Measurements from ENCODE around the gene PLCB1.

Gene PLCB1

DNA sequence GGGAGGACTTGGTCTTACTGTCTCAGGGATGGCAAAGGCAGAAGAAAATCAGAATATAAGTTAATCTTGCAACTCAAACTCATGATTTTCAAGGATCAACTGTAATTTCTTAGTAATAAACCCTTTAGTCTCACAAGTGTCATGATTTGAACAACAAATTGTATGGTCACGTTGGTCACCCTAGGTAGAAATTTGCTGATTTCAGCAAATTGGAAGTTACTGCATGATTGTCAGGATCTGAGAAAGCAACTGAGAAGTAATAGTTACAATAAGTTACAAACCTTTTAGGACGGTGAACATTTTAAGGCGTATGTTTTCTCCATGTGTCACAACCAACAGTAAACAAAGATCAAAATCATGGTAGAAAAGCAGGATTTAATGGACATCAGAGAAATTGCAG is 375.2 kb downstream of the PLCB1 start:
- DNase-seq (ENCODE audit: low read depth) = no peak

DNA sequence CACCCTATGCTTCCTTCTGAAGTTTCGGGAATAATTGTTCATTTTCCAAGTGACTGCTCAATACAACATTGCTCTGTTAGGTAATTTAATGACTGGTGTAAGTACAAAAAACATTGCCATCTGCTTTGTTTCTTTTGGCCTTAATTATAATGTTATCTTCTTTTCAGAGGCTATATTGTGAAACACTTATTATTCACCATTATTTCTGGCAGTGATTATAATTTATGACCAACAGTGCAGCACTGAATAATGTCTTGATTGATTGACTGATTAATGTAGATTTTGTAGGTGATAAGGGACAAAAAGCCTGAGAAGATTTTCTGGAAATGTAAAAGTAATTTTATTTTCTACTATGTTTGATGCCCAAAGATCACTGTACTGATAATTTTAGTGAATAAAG is 377.7 kb downstream of the PLCB1 start:
- DNase-seq (ENCODE audit: low read depth) = no peak

DNA sequence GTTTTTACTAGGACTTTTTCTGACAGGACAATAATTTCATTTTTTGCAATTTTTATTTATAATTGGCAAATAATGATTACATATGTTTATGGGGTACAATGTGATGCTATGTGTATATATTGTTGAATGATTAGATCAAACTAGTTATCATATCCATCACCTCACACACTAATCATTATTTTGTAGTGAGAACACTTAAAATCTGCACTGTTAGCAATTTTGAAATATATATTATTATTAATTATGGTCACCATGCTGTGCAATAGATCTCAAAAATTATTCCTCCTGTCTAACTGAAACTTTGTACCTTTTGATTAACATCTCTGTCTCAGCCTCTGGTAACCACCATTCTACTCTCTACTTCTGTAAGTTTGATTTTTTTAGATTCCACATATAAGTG is 378.7 kb downstream of the PLCB1 start:
- DNase-seq (ENCODE audit: low read depth) = no peak

DNA sequence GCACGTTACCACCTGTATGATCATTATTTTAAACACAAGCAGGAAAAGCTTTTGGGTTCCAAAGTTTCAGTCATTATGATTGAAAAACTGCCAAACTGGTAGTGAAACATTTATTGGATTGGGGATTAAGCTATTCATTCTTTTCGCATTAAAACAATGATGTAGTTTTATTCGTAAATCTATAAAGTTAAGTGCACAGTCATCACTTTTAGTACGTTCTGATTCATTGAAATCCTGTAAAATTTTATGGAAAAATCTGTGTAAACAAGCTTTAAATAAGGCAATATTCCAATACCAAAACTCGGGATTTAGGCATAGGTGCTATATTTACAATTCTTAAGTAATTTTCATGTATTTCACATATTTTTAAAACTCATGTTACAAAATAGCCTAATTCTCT is 379.9 kb downstream of the PLCB1 start:
- DNase-seq (ENCODE audit: low read depth) = no peak

DNA sequence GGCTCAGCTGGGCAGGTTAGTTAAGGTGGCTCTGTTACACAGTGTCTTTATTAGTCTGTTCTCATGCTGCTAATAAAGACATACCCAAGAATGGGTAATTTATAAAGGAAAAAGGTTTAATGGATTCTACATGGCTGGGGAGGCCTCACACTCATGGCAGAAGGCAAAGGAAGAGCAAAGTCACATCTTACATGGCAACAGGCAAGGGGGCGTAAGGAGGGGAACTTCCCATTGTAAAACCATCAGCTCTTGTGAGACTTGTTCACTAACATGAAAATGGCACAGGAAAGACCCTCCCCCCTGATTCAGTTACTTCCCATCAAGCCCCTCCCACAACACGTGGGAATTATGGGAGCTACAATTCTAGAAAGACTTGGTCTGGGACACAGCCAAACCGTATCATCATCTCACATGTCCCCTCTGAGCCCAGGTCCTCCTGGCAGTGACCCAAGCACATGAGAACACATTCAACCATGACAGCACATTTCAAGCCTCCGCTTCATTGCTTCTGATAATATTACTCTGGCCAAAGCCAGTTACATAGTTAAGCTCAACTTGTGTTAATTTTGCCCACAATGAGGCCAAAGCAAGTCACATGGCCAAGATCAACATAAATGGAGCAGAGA is 383.9 kb downstream of the PLCB1 start:
- no peak for DNase-seq (ENCODE audit: low read depth)

DNA sequence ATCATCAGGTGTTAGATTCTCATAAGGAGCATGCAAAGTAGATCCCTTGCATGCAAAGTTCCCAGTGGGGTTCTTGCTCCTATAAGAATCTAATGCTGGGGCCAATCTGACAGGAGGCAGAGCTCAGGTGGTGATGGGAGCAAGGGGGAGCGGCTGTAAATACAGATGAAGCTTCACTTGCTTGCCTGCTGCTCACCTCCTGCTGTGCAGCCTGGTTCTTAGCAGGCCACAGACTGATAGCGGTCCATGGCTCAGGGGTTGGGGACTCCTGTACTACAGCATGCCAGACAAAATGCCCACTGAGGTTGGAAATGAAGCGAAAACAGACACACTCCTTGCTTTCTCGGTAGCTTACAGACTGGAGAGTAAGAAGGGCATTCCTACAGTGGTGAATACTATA is 386.8 kb downstream of the PLCB1 start:
- no peak for DNase-seq (ENCODE audit: low read depth)

DNA sequence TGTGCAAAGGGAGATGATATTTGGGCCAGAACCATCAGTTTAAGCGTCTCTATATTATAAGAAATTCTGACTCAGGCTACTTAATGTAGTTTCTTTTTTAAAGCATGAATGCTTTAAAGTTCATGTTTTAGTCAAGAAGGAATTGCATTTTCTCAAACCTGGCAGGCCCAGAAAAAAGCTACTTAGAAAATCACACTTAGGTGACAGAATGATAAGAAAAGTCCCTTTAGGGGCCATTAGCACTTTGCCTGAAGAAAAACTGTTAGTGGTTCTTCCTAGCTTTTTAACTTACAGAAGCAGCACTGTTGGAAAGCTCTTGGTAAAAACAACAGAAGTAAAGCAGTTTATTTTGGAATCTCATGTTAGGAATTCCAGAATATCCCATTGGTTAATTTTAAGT is 387.8 kb downstream of the PLCB1 start:
- no peak for DNase-seq (ENCODE audit: low read depth)

DNA sequence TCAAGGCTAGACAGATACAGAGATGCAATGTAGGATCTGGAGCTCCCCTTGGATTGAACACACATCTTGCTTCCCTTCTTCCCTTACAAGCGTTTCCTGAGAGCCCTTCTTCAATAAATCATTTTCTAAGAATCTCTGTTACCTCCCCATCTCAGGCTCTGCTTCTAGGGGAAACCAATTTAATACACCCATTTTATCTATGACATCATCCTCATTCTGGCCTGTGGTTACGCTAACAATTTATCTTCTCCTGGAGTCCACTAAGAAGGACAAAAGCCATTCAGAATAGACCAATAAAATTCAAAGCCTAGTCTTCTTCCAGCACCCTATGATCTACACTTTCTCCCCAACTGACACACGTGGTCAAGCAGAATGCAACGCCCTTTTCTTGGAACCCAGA is 390.1 kb downstream of the PLCB1 start:
- no peak for DNase-seq (ENCODE audit: low read depth)

DNA sequence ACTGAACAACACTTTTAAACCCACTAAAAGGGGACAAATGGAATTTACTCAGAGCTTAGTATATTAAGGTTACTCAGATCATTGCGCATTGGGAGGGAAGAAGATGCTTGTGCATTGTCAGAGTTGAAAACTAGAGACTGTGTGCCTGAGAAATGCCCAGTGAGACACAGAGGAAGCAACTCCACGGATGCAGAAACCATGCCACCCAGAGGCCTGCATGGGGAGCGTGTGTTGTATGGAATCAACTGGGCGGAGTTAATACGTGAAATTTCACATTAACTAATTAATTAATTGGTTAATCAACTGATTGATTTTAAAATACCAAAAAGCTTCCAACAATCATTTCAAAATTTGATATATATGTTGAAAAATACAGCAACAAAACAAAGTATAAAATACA is 391.6 kb downstream of the PLCB1 start:
- DNase-seq (ENCODE audit: low read depth) = no peak

DNA sequence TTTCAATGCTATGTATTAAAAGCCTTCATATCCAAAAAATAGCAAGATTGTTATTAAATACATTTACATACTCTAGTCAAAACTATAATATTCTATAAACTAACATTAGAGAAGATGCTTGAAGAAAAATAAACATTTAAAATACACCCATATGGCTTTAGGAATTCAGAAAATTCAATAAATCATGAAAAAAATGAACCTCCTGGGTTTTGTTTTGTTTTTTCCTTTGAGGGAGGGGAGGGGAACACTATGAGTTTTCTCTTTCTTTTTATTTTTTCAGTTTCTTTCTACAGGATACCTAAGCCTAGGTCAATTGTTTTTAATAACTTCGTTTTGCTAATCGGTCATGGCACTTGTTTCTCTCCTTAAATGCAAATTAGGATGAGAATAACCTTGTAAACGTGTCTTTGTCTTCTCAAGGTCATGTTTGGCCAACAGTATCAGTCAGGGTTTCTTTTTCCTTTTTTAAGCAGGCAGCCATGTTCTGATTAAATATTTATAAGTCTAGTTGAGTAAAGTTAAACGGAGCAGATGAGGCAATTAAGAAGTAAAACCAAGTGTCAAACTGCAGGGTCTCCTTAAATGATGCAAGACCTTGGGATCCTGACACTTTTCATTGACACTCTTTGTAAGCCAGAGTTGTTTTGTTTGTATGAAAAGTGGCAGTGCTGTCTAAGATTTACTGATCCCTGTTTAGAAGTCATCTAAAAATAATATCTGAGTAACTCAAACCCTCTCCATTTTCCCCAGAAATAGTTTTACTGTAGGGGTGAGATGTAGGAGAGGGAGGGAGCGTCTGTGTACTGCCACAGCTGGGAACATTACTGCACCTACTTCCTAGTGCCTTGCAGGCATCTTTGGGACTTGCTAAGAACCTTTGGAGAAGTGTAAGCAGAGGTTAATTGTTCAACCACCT is 392.3 kb downstream of the PLCB1 start:
- no peak for DNase-seq (ENCODE audit: low read depth)

DNA sequence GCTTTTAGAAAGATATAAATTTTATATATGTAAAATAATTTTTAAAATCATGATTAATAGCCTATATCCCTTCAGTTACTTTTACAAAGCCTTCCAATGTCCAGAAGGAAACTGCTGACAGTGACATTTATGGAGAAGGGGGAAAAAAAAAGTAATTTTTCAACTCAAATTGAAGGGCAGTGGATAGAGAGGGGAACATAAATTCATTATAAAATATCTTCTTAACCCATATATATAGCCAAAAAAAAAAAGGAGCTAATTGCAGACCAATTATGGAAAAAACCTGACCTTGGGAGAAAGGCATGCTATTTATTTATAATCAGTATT is 392.9 kb downstream of the PLCB1 start:
- DNase-seq (ENCODE audit: low read depth) = no peak

DNA sequence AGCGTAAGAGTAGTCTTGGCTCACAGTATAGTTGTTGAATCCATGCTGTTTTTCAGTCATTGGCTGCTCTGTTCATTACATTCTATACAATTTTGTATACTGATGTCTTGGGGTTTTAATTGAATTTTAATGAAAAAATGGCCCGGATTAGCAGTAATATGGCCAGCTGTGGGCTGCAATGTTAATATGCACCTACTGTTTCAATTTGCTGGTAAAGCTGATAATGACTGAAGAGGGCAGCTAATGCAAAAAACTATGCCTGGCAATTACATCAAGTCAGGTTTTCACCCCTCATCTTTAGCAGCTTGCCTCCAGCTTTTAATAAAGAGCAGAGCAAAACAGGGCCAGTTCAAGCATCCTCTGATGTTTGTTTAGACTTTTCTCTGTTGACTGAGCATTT is 394.5 kb downstream of the PLCB1 start:
- DNase-seq (ENCODE audit: low read depth) = no peak

DNA sequence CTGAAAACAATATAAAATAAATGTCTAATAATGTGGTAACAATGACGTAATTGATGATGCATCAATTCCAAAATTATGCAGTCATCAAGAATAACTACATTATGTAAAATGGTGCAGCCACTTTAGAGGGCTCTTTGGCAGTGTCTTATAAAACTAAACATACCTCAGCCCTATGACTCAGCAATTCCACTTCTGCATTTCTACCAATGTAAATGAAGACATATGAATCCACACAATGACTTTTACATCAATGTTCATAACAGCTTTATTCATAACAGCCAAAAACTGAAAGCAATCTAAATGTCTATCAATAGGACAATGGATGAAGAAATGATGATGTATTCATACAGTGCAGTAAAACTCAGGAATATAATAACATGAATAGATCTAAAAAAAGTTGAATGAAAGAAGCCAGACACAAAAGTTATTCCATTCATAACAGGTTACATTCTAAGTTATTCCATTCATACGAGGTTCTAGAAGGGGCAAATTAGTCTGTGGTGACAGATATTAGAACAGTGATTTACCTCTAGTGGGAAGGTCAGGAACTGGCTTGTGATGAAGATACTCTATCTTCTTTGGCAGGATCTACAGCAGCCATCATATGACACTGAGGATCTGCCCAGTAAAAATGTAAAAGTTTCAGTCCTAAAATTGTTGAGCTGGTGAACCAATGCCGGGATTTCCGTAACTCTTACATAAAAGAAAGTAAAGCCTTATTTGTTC is 396.1 kb downstream of the PLCB1 start:
- no peak for DNase-seq (ENCODE audit: low read depth)

DNA sequence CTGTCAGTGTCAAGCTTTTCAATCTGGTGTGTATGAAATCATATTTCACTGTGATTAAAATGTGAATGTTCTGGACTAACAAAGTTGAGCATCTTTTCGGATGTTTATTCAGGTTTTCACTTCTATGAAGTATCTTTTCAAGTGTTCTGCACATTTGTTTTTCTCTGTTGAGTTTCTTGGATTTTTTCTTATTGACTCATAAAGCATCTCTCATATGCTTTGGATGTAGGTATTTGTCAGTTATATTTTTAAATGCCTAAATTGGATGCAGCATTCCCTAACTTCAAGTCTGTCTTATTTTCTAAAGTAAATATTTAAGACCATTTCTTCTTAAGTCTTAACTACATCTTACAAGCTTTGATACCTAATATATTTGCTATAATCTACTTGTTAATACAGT is 398.0 kb downstream of the PLCB1 start:
- DNase-seq (ENCODE audit: low read depth) = no peak

DNA sequence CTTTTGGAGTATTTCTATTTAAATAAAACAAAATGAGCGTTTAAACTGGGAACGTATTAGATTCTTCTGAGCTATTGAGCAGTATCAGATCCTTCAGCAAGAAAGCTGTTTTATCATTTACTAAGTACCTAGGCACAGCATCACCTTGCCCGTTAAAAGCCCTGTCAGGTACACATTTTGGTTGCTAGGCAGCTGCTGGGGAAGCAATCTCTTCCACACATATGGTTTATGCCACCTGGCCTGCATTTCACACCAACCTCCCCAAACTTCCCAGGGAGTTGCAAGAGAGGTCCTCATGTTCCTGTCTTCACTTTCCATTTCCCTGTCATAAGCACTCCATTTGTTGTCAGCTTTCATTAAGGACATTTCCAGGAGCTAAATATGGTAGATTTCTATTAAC is 400.1 kb downstream of the PLCB1 start:
- DNase-seq (ENCODE audit: low read depth) = no peak

DNA sequence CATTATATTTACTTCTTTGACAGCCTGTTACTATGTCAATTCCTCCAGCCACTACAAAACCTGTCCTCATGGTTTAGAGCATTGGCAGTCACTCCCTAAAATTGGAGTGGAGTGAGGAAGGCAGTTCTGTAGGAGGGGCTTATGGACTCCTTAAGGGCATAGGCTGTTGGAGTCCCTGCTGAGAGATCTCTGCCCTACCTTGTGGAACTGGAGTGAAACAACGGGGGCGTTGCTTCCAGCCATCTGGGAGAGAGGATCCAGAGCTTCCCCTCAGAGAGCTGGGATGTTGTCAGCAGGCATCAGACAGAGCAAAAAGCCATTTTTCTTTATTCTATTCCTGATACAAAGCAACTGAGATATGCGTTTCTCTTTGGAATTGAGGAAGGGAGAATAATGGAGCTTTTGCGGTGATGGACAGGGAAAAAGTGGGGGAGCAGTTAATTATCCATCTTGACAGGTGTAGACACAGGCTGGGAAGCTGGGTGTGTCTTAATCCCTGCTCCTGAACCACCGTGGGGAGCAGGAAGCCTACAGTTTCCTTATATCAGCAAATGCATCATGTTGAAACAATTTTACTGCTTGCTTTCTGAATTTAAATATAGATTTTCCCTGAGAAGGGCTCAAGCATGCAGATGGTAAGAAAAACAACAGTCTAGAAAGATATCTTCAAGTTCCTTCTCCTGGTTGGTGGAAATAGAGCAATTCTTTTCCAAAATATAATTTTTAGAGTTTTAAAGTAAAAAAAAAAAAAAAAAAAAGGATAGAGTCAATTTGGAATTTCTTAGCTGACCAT is 402.5 kb downstream of the PLCB1 start:
- no peak for DNase-seq (ENCODE audit: low read depth)

DNA sequence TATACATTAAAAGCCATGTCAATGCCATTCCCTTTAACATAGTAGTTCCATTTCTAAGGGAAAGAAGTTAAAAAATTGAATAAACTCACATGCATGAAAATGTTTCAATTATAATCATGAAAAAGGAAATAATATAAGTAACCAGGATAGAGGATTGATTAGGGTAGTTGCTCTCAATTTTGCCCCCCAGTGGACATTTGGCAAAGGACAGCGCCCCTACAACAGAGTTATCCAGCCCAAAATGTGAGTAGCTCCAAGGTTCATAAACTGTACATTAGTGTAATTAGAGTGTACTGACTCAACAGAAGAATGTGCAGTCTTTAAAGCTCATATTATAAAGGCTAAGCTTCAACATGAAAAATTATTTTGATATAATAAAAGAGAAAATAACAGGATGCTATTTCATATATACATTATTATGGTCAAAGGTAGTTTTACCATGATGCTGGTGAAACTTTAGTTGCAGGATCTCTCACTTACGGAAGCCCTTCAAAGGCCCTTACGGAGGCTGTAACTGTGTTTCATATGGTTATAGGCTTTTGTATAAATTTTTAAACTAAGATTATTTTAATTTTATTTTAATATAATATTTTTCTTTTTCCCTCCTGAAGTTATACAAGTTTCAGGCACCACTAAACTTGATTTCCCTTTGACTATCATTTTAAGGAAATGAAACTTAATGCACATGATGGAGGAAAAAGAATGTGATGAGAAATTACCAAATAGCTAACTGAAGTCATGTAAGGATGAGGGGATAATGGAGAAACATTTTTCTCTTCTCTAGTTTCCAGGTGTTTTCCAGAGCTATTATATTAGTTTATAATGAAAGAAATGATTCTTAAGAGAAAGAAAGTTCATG is 403.6 kb downstream of the PLCB1 start:
- no peak for DNase-seq (ENCODE audit: low read depth)

DNA sequence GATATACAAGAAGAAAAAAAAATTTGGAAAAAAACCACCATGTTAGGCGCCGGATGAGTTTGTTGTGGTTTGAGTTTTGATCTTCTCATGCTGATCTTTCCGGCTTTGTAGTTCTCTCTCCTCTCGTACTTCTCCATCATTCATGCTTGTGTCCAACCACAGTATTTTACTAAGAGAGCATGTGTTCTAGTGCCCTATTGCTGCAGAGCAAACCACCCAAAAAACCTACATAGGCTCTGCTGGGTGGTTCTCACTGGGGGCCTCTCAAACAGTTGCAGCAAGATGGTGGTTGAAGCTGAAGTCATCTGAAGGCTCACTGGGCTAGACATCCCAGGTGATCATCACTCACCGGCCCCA is 404.2 kb downstream of the PLCB1 start:
- DNase-seq (ENCODE audit: low read depth) = no peak

DNA sequence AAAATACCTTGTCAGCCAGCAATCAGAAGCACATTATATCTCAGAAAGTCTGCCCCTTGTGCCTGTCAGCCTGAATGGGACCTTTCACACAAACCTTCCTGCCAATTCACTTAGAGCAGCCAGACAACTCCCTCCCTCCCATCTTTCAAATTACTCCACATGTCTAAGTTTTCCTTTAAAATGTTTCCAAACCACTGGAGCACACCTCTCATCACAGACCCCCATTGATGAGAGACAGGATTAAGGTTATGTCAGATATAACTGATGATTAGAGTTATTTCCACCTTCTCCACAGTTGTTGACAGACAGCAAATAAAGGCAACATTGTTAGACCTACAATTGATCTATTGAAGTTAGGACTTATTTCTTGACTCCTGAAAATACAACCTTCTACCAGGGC is 408.4 kb downstream of the PLCB1 start:
- no peak for DNase-seq (ENCODE audit: low read depth)

DNA sequence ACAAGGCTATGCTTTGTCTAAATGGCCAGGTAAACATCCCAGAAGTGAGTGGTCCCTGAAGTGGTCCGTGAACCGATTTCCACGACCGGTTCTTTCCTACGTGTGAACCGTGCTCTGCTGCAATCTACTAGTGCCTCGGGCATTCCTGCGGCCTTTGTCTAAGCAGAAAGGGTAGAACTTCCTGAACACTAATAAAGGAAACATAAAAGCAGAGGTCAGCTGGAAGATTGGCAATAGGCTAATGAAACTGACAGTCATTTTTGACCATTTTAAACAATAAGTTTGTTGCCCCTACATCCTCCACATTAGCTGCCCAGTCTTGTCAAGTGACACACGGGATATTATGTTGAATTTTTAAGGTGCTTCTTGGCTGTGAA is 410.0 kb downstream of the PLCB1 start:
- DNase-seq (ENCODE audit: low read depth) = no peak

DNA sequence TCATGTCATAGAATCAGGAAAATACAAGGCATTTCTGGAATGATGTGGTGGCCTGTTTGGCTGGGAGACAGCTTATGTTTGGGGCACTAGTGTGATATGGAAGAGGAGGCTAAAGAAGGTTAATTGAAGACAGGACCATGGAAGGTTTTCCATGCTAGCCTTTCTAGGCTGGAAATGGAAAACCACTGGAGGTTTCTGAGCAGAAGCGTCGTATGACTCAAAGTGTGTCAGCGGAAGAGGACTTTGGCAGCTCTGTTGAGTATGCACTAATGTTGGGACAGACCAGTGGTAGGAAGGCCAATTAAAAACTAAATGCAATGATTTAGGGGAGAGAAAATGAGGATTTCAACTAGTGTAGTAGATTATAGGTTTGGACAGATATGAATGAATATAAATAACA is 413.1 kb downstream of the PLCB1 start:
- no peak for DNase-seq (ENCODE audit: low read depth)
